ENCODE measurements around the gene TTLL13. TPM values are rescaled to one million over a fixed set of nuclear protein-coding genes. Genes with fewer than 3 reads are reported as not detected.

Gene TTLL13
- total RNA-seq, 1 donor from 2014 or later = not detected

DNA sequence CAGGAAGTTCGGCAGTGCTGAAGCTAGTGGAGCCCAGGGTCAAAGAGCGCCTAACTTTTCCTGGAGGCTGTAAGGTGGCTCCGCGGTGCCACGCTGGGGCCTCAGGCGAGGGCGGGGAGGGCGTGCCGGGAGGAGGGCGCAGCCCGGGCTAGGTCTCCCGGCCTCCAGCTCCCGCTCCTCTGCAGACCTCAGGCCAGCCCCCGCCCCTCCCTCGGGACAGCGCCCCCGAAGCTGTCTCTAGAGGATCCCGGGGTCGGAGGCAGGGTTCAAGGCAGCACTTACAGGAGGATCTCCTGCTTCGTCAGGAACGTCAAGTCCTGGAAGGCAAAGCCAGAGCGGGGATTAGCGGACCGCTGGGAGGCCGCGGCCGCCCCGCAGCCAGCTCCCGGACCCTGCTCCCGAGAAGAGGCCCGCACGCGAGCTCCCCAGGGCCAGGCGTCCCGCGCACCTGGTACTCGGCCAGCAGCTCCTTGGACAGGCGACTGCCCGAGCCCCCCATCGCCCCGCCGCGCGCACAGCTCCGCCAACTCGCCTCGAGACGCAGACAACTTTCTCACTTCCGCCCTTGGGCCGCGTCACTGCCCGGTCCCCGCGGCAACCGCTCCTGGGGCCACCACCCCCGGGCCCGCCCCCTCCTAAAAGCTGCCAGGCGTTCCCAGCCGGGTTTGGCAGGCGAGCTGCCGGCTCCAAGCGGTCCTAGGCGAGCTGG is 15.8 kb upstream of the TTLL13 start, which contains the start of gene CIB1:
Gene CIB1, minus strand, starts transcription at position 555 of the 709 bp plus-strand sequence. Its CDS starts 56 bp downstream, at position 499.
- ATAC-seq = peak; percentile 97
- peaks cover 39% of the 10 kb centered on the region for H3K4me1 ChIP-seq
- intact Hi-C loops (cut with DNase I) = no loop called here

DNA sequence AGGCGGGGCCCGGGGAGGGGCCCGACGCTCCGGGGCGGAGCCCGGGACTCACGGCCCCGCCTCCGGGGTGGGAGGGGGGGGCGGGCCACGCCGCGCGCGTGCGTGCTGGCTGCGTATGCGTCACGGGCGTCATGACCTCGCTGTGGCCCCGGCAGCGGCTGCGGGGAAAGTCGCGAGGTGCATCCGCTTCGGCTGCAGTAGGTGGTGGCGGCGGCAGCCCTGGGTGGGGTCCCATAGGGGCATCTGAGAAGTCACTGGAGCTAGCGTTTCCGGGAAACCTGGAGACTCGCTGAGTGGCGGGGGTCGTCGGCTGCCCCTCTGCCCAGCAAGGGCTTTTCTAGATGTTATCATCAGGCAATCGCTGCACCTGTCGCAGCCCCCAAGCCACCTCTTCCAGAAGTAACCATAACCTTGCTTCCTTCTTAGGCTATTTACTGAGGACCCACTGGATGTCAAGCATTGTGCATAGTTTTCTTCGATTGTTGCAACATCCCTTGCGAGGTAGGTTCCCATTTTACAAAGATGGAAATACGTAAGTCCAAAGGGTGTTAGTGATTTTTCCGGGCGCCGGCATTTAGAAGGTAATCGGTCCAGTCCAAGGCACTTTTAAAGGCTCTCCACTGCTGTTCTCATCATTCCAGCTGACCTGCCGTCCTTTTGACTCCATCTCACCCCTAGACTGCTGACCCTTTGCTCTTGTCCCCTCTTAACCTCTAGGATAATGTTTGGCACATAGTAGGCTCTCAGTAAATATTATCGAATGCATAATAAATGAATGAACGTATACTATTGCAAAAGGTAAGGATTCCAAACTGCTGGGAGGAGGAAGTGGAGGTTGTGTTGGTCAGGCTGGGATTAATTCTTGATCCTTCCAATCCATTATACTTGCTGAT is 15.0 kb upstream of the TTLL13 start, which contains the start of gene GDPGP1:
Gene GDPGP1, plus strand, starts transcription at position 114 of the 893 bp plus-strand sequence. CDS start 6,700 bp downstream, outside the sequence.
- H3K27ac ChIP-seq = peak within 1 kb of the TSS; percentile 95
- H3K4me1 ChIP-seq = peaks cover 39% of the 10 kb centered on the region
- H3K27me3 ChIP-seq (ENCODE audit: low read depth) = no peaks in the 10 kb centered on the region
- TF ChIP-seq, protein P1, sequence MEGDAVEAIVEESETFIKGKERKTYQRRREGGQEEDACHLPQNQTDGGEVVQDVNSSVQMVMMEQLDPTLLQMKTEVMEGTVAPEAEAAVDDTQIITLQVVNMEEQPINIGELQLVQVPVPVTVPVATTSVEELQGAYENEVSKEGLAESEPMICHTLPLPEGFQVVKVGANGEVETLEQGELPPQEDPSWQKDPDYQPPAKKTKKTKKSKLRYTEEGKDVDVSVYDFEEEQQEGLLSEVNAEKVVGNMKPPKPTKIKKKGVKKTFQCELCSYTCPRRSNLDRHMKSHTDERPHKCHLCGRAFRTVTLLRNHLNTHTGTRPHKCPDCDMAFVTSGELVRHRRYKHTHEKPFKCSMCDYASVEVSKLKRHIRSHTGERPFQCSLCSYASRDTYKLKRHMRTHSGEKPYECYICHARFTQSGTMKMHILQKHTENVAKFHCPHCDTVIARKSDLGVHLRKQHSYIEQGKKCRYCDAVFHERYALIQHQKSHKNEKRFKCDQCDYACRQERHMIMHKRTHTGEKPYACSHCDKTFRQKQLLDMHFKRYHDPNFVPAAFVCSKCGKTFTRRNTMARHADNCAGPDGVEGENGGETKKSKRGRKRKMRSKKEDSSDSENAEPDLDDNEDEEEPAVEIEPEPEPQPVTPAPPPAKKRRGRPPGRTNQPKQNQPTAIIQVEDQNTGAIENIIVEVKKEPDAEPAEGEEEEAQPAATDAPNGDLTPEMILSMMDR (IDR thresholded peaks at IDR 0.05) = no peak
- ATAC-seq = no peak
- no peak for DNase-seq
- H3K4me3 ChIP-seq = peak within 1 kb of the TSS; percentile 88
- H3K36me3 ChIP-seq = peaks cover 50% of the 10 kb centered on the region
- no peaks in the 10 kb centered on the region for H3K9me3 ChIP-seq
- intact Hi-C loops (cut with DNase I) = no loop called here

More for the DNA sequence above, 15.8 kb upstream of the TTLL13 start, which contains the start of gene CIB1:
- Histone ChIP-seq H3K36me3 (peaks cover 53% of the 10 kb centered on the region), H3K27me3 (ENCODE audit: low read depth) (no peaks in the 10 kb centered on the region), H3K4me3 (peak within 1 kb of the TSS; percentile 88), H3K9me3 (no peaks in the 10 kb centered on the region), H3K27ac (peak within 1 kb of the TSS; percentile 95)
- peak; percentile 99 for DNase-seq
- TF ChIP-seq, protein P1 (IDR thresholded peaks at IDR 0.05) = no peak

DNA sequence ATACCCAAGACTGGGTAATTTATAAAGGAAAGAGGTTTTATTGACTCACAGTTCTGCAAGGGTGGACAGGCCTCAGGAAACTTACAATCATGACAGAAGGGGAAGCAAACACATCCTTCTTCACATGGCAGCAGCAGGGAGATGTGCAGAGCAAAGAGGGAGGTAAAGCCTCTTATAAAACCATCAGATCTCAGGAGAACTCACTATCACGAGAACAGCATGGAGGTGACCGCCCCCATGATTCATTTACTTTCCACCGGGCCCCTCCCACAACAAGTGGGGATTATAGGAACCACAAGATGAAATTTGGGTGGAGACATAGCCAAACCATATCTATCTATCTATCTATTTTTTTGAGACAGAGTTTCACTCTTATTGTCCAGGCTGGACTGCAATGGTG is 10.0 kb upstream of the TTLL13 start:
- no peak for DNase-seq
- H3K4me1 ChIP-seq = peaks cover 6% of the 10 kb centered on the region
- H3K36me3 ChIP-seq = peaks cover 55% of the 10 kb centered on the region
- H3K4me3 ChIP-seq = no peak overlapping the region
- TF ChIP-seq, protein P1 (IDR thresholded peaks at IDR 0.05) = no peak
- H3K9me3 ChIP-seq = no peaks in the 10 kb centered on the region
- no peak overlapping the region for H3K27ac ChIP-seq
- no peaks in the 10 kb centered on the region for H3K27me3 ChIP-seq (ENCODE audit: low read depth)
- intact Hi-C loops (cut with DNase I) = no loop called here
- no peak for ATAC-seq

DNA sequence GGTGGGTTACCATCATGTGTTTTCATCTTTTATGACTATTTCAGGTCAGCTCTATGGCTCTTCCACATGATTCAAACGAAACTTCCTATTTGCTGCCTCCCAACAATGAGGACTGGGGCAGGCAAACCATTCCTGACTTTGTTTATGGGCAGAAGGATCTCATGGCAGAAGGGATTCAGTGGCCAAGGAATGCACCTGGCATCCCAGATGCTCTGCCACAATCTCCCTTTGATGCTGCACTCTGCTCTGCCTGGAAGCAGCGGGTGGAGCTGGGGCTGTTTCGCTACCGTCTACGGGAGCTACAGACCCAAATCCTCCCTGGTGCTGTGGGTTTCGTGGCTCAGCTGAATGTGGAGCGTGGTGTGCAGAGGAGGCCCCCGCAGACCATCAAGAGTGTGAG is 8.5 kb upstream of the TTLL13 start:
- Histone ChIP-seq H3K36me3 (peaks cover 55% of the 10 kb centered on the region), H3K4me3 (no peak overlapping the region), H3K27me3 (ENCODE audit: low read depth) (no peaks in the 10 kb centered on the region), H3K27ac (no peak overlapping the region), H3K4me1 (no peaks in the 10 kb centered on the region), H3K9me3 (no peaks in the 10 kb centered on the region)
- no peak for ATAC-seq
- DNase-seq = no peak
- intact Hi-C loops (cut with DNase I) = no loop called here
- TF ChIP-seq, protein P1 (IDR thresholded peaks at IDR 0.05) = no peak

DNA sequence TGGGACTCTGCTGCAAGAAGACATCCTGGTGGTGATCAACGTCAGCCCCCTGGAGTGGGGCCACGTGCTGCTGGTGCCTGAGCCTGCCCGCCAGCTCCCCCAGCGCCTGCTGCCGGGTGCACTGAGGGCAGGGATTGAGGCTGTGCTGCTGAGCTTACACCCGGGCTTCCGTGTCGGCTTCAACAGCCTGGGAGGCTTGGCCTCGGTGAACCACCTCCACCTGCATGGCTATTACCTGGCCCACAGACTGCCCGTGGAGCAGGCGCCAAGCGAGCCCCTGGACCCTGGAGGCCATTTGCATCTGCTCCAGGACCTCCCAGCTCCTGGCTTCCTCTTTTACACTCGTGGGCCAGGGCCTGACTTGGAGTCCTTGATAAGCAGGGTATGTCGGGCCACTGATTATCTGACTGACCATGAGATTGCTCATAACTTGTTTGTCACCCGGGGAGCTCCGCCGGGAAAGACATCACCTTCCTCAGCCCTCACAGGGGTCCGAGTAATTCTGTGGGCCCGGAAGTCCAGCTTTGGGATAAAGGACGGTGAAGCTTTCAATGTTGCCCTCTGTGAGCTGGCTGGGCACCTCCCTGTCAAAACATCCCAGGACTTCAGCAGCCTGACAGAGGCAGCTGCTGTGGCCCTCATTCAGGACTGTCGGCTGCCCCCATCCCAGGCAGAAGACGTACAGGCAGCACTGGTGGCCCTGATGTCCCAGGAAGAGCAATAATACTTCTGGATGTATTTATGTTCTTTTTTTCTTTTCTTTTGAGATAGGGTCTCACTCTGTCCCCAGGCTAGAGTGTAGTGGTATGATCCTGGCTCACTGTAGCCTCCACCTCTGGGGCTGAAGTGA is 7.8 kb upstream of the TTLL13 start:
- H3K4me3 ChIP-seq = no peak overlapping the region
- intact Hi-C loops (cut with DNase I) = no loop called here
- DNase-seq (no peak), ATAC-seq (peak; percentile 21 to 23)
- H3K27me3 ChIP-seq (ENCODE audit: low read depth) = no peaks in the 10 kb centered on the region
- peaks cover 48% of the 10 kb centered on the region for H3K36me3 ChIP-seq
- no peak overlapping the region for H3K27ac ChIP-seq
- no peaks in the 10 kb centered on the region for H3K9me3 ChIP-seq
- TF ChIP-seq, protein P1 (IDR thresholded peaks at IDR 0.05) = no peak
- H3K4me1 ChIP-seq = no peaks in the 10 kb centered on the region
